ENCODE results near the gene OR13J1.

DNA sequence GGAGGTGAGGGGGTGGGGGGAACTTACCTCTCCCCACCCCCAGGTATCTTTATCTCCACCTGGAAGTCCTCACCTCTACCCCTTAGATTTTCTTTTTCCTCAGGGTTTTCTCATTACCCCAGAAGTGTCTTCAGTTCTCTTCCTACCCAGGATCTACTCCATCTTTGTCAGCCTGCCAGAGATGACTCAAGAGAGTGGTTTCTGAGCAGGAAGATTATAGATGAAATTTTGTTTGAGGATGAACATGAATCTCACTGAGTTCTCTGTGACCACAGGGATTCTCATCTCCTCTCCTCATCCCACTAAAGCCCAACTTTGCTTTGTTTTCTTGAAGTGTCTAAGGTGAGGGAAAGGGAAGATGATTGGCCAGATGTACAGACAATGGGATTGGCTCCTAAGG lies 50.1 kb downstream of the OR13J1 start:
- TF ChIP-seq, protein P1, sequence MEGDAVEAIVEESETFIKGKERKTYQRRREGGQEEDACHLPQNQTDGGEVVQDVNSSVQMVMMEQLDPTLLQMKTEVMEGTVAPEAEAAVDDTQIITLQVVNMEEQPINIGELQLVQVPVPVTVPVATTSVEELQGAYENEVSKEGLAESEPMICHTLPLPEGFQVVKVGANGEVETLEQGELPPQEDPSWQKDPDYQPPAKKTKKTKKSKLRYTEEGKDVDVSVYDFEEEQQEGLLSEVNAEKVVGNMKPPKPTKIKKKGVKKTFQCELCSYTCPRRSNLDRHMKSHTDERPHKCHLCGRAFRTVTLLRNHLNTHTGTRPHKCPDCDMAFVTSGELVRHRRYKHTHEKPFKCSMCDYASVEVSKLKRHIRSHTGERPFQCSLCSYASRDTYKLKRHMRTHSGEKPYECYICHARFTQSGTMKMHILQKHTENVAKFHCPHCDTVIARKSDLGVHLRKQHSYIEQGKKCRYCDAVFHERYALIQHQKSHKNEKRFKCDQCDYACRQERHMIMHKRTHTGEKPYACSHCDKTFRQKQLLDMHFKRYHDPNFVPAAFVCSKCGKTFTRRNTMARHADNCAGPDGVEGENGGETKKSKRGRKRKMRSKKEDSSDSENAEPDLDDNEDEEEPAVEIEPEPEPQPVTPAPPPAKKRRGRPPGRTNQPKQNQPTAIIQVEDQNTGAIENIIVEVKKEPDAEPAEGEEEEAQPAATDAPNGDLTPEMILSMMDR (IDR thresholded peaks at IDR 0.05) = no peak
- TF ChIP-seq POLR2A (IDR thresholded peaks at IDR 0.05) = no peak
- TF ChIP-seq EP300 (IDR thresholded peaks at IDR 0.05) = no peak
